Activated B cell treated with CpG ODN at 0.5 μM for 24 hours (primary cell): ENCODE data around the gene NT5DC1. TPM values are rescaled to one million over a fixed set of nuclear protein-coding genes. Genes with fewer than 3 reads are reported as not detected.
"Not testable (repeated sequence)": the region's sequence is repeated elsewhere in the genome, so short reads cannot be mapped to it uniquely, and the experiment has no call there.

Experiments
- ATAC-seq: fragments of 200-7000 bp; cut with Tn5 transposase; one replicate; pipeline ENCODE4 v1.10.0; 2021; ENCODE audit warnings: low read depth, mild to moderate bottlenecking, moderate library complexity
- CTCF ChIA-PET: fragments of 350-600 bp; sonication (Branson Sonifier 250); formaldehyde crosslinking; loops from one replicate; lab custom pipeline; 2021; ENCODE audit warnings: antibody characterized with exemption; lab: Charles Lee
- POLR2A ChIA-PET: fragments of 350-600 bp; sonication (Branson Sonifier 250); formaldehyde crosslinking; loops from one replicate; lab custom pipeline; 2021; ENCODE audit warnings: antibody characterized with exemption; lab: Charles Lee
- DNase-seq: peaks from one replicate; pipeline ENCODE4 v3.0.0; 2022
- H3K27ac Mint-ChIP-seq: one replicate; pipeline ENCODE4 v1.8.0; 2020; ENCODE audit warnings: mixed read lengths
- H3K27me3 Mint-ChIP-seq: one replicate; pipeline ENCODE4 v1.8.0; 2021; ENCODE audit warnings: mixed read lengths
- H3K36me3 Mint-ChIP-seq: one replicate; pipeline ENCODE4 v1.8.0; 2021; ENCODE audit warnings: low read depth, mixed read lengths
- H3K4me1 Mint-ChIP-seq: one replicate; pipeline ENCODE4 v1.8.0; 2021; ENCODE audit warnings: mixed read lengths
- H3K4me3 Mint-ChIP-seq: one replicate; pipeline ENCODE4 v1.8.0; 2020; ENCODE audit warnings: mild to moderate bottlenecking, mixed read lengths
- H3K9me3 Mint-ChIP-seq: one replicate; pipeline ENCODE4 v1.8.0; 2020; ENCODE audit warnings: mixed read lengths
- intact Hi-C: fragments of 100-400 bp; cut with micrococcal nuclease; formaldehyde crosslinking; loops from one replicate; pipeline ENCODE4 v1.15.1; 2024
- total RNA-seq: library from RNA; stranded (reverse); gene quantifications from 2 replicates; pipeline ENCODE4 v1.2.3, GENCODE V29; 2022
- TF ChIP-seq, protein P1 (sequence below): fragments of 200-600 bp; IDR thresholded peaks from one replicate; pipeline ENCODE4 v1.8.0; 2022; ENCODE audit warnings: antibody characterized with exemption, mild to moderate bottlenecking

Gene NT5DC1
- total RNA-seq, 1 donor from 2014 or later: 59.9 TPM

DNA sequence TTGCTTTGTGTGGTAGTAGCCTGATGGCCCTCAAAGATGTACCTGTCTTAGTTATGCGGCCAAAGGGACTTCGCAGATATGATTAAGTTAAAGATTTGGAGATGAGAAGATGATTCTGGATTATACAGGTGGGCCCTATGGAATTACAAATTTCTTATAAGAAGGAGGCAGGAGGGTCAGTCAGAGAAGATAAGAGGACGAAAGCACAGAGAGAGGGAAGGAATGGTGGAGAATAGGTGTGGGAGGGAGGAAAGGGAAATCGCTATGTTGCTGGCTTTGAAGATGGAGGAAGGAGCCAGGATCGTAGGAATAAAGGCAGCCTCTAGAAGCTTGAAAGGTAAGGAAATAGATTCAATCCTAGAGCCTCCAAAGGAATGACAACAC is 180.3 kb downstream of the NT5DC1 start:
- POLR2A ChIA-PET: interaction anchor here (1.0 to 3.0 kb wide), 5 partner anchors 11 to 289 kb away, joined by 4 to 50 read pairs (median 4); partner anchors contain the start of genes RWDD1 and TSPYL4
- intact Hi-C loops: loop anchor here (2.0 kb wide), 2 partner anchors 130 to 182 kb away; no protein-coding TSS in a partner anchor
- ATAC-seq (no peak), DNase-seq (no peak)
- TF ChIP-seq, protein P1, sequence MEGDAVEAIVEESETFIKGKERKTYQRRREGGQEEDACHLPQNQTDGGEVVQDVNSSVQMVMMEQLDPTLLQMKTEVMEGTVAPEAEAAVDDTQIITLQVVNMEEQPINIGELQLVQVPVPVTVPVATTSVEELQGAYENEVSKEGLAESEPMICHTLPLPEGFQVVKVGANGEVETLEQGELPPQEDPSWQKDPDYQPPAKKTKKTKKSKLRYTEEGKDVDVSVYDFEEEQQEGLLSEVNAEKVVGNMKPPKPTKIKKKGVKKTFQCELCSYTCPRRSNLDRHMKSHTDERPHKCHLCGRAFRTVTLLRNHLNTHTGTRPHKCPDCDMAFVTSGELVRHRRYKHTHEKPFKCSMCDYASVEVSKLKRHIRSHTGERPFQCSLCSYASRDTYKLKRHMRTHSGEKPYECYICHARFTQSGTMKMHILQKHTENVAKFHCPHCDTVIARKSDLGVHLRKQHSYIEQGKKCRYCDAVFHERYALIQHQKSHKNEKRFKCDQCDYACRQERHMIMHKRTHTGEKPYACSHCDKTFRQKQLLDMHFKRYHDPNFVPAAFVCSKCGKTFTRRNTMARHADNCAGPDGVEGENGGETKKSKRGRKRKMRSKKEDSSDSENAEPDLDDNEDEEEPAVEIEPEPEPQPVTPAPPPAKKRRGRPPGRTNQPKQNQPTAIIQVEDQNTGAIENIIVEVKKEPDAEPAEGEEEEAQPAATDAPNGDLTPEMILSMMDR: no peak
- Mint-ChIP-seq H3K36me3 (peaks cover 38% of the 10 kb centered on the region), H3K27me3 (no peaks in the 10 kb centered on the region), H3K9me3 (no peaks in the 10 kb centered on the region), H3K4me1 (peaks cover 59% of the 10 kb centered on the region), H3K4me3 (peak overlapping the region; percentile 95), H3K27ac (peak overlapping the region; percentile 100)
- CTCF ChIA-PET: interaction anchor here (1.0 to 1.7 kb wide), 3 partner anchors 12 to 282 kb away, joined by 4 to 12 read pairs (median 6); no protein-coding TSS in a partner anchor

DNA sequence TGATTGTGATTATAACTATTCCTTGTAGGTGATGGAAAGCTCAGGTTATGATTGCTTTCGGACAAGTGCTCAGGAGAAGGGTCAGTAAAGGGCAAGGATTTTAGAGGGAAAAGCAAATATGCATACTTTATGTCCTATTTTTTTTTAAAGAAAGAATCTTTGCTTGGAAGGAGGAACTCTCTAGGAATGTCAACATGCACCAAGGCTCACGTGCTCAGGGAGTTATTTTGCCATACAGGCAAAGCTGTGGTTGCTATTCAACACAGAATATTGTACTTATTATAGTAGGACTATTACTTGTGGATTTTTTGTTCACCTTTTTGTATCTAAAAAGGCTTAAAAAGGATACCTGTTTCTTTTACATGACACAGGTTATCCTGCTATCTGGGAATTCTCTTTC is 182.0 kb downstream of the NT5DC1 start:
- ChIA-PET CTCF (no interaction called here), POLR2A (no interaction called here)
- Mint-ChIP-seq H3K9me3 (no peaks in the 10 kb centered on the region), H3K27ac (no peak overlapping the region), H3K4me1 (peaks cover 41% of the 10 kb centered on the region), H3K27me3 (no peaks in the 10 kb centered on the region), H3K4me3 (no peak overlapping the region), H3K36me3 (peaks cover 24% of the 10 kb centered on the region)
- DNase-seq: no peak
- intact Hi-C loops: no loop called here
- no peak for ATAC-seq
- TF ChIP-seq, protein P1: no peak

DNA sequence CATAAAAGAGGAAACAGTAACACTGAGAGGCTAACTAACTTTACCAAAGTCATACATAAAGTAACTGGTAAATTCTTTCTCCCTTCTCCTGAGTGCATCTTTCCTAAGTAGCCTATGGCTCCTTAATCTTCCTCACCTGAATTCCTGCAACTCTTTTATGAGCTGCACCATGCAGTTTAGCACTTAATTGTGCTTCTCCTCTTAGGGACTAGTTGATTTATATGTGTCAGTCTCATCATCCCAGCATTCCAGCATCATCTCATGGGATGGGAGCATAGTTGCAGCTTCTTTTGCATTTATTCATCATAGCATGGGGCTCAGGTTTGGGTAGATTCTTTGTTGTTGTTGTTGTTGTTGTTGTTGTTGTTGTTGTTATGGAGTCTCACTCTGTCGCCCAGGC is 182.5 kb downstream of the NT5DC1 start:
- H3K27ac Mint-ChIP-seq: no peak overlapping the region

DNA sequence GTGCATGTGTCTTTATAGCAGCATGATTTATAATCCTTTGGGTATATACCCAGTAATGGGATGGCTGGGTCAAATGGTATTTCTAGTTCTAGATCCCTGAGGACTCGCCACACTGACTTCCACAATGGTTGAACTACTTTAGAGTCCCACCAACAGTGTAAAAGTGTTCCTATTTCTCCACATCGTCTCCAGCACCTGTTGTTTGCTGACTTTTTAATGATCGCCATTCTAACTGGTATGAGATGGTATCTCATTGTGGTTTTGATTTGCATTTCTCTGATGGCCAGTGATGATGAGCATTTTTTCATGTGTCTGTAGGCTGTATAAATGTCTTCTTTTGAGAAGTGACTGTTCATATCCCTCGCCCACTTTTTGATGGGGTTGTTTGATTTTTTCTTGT is 184.3 kb downstream of the NT5DC1 start:
- DNase-seq, POLR2A ChIA-PET, H3K27me3 Mint-ChIP-seq, H3K4me3 Mint-ChIP-seq, ATAC-seq, H3K27ac Mint-ChIP-seq, H3K36me3 Mint-ChIP-seq, H3K9me3 Mint-ChIP-seq: not testable (repeated sequence)
- intact Hi-C loops: loop anchor here (5.0 kb wide), 1 partner anchor 362 kb away; no protein-coding TSS in a partner anchor
- CTCF ChIA-PET: interaction anchor here (1.1 to 1.7 kb wide), 2 partner anchors 16 to 162 kb away, joined by 3 read pairs; no protein-coding TSS in a partner anchor
- H3K4me1 Mint-ChIP-seq: peaks cover 21% of the 10 kb centered on the region

More for the DNA sequence above, 182.5 kb downstream of the NT5DC1 start:
- POLR2A ChIA-PET: no interaction called here
- TF ChIP-seq, protein P1: no peak
- ATAC-seq (no peak), DNase-seq (no peak)
- H3K4me1 Mint-ChIP-seq: peaks cover 36% of the 10 kb centered on the region
- H3K9me3 Mint-ChIP-seq: no peaks in the 10 kb centered on the region
- H3K4me3 Mint-ChIP-seq: no peak overlapping the region
- no peaks in the 10 kb centered on the region for H3K27me3 Mint-ChIP-seq
- CTCF ChIA-PET: no interaction called here
- peaks cover 19% of the 10 kb centered on the region for H3K36me3 Mint-ChIP-seq
- intact Hi-C loops: no loop called here

DNA sequence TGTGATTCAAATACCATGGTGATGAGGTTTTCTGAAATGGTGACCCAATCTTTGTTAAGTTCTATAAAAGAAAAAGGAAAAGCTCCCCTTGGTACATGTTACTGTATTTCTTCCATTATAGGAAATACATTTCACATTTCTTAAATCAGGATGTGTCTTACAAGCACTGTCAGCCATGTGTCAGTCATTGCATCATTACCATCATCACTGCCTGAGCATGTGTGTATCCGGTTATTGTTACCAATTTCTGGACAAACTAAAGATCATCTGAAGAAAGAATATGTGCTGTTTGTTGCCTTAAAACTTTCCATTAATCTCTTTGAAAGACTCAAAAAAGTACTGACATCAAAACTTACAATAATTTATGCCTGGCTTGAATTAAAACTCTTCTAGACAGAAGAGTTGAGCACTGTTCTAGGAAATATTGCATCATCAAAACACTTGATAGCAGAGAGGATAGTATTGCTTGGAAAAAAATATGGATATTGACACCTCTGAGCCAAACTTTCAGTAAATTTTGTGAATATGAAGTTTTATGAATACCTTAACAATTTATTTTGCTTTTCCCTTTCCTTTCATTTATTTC is 186.2 kb downstream of the NT5DC1 start:
- Mint-ChIP-seq H3K4me3 (no peak overlapping the region), H3K36me3 (no peaks in the 10 kb centered on the region), H3K9me3 (no peaks in the 10 kb centered on the region), H3K27me3 (no peaks in the 10 kb centered on the region), H3K4me1 (peaks cover 5% of the 10 kb centered on the region), H3K27ac (no peak overlapping the region)
- ChIA-PET POLR2A (interaction anchor here (0.9 to 2.2 kb wide), 3 partner anchors 7 to 285 kb away, joined by 3 to 6 read pairs (median 4); partner anchors contain the start of genes RWDD1 and TSPYL1), CTCF (interaction anchor here (0.6 to 3.4 kb wide), 43 partner anchors 8 to 291 kb away, joined by 3 to 88 read pairs (median 5); partner anchors contain the start of genes CALHM4, CALHM6, DSE and RWDD1)
- no peak for DNase-seq
- ATAC-seq: no peak
- TF ChIP-seq, protein P1: no peak
- intact Hi-C loops: loop anchor here (1.0 to 5.0 kb wide), 6 partner anchors 84 to 360 kb away; partner anchors contain the start of gene DSE
